ENCODE measurements around the gene RASA3. TPM values are rescaled to one million over a fixed set of nuclear protein-coding genes. Genes with fewer than 3 reads are reported as not detected.

Gene RASA3
- polyA plus RNA-seq, 1 experiment = 31.4 TPM

- TF ChIP-seq, protein P1, sequence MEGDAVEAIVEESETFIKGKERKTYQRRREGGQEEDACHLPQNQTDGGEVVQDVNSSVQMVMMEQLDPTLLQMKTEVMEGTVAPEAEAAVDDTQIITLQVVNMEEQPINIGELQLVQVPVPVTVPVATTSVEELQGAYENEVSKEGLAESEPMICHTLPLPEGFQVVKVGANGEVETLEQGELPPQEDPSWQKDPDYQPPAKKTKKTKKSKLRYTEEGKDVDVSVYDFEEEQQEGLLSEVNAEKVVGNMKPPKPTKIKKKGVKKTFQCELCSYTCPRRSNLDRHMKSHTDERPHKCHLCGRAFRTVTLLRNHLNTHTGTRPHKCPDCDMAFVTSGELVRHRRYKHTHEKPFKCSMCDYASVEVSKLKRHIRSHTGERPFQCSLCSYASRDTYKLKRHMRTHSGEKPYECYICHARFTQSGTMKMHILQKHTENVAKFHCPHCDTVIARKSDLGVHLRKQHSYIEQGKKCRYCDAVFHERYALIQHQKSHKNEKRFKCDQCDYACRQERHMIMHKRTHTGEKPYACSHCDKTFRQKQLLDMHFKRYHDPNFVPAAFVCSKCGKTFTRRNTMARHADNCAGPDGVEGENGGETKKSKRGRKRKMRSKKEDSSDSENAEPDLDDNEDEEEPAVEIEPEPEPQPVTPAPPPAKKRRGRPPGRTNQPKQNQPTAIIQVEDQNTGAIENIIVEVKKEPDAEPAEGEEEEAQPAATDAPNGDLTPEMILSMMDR (IDR thresholded peaks at IDR 0.05; ENCODE audit: insufficient read depth, low read depth, low read length) = no peak
- Histone ChIP-seq H3K4me3 (ENCODE audit: low read depth, low read length) (no peak overlapping the region), H3K36me3 (ENCODE audit: control insufficient read depth, insufficient read depth, low read length) (no peaks in the 10 kb centered on the region), H3K27me3 (ENCODE audit: control insufficient read depth, insufficient read depth, low read length) (no peaks in the 10 kb centered on the region; the same call in 1 of the 2 replicates)
- ChIA-PET POLR2A (no interaction called here), CTCF (interaction anchor here (0.7 kb wide), 1 partner anchor 23 kb away, joined by 3 read pairs; no protein-coding TSS in a partner anchor)
- no peak for DNase-seq (ENCODE audit: low read depth)
Measured at GRCh38 chr13:114141261-114141996, 9.0 kb upstream of the RASA3 start.

GRCh38 chr13:114140906-114141250 is 8.5 kb upstream of the RASA3 start:
- no peak overlapping the region for H3K4me3 ChIP-seq (ENCODE audit: low read depth, low read length)
- DNase-seq (ENCODE audit: low read depth) = no peak
- POLR2A ChIA-PET = no interaction called here
- TF ChIP-seq, protein P1 (IDR thresholded peaks at IDR 0.05; ENCODE audit: insufficient read depth, low read depth, low read length) = no peak
- CTCF ChIA-PET = interaction anchor here (0.7 kb wide), 1 partner anchor 22 kb away, joined by 3 read pairs; no protein-coding TSS in a partner anchor
- H3K36me3 ChIP-seq (ENCODE audit: control insufficient read depth, insufficient read depth, low read length) = no peaks in the 10 kb centered on the region
- H3K27me3 ChIP-seq (ENCODE audit: control insufficient read depth, insufficient read depth, low read length) = no peaks in the 10 kb centered on the region; the same call in 1 of the 2 replicates

- TF ChIP-seq, protein P1 (IDR thresholded peaks at IDR 0.05; ENCODE audit: insufficient read depth, low read depth, low read length) = no peak
- POLR2A ChIA-PET = no interaction called here
- H3K27me3 ChIP-seq (ENCODE audit: control insufficient read depth, insufficient read depth, low read length) = no peaks in the 10 kb centered on the region; the same call in 1 of the 2 replicates
- CTCF ChIA-PET = no interaction called here
- no peak for DNase-seq (ENCODE audit: low read depth)
- H3K4me3 ChIP-seq (ENCODE audit: low read depth, low read length) = no peak overlapping the region
- H3K36me3 ChIP-seq (ENCODE audit: control insufficient read depth, insufficient read depth, low read length) = no peaks in the 10 kb centered on the region
Measured at GRCh38 chr13:114140131-114140905, 7.9 kb upstream of the RASA3 start.

DNA sequence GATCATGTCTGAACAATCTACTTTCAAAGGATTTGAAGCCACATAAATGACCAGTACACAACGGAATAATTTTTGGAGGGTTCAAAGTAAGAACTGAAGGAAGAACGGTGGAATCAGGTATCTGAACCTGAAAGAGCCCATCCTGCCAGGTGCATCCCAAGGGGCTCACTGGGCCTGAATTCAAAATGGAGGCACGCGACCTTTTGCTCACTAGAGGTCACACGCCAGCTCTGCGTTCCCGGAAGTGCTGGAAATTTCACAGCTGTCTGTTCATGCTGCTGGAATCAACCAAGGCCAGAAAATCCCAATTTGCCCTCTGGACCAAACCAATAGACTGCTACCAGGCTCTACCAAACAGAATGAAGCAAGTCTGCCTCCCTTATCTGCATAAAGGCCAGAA is 4.2 kb upstream of the RASA3 start:
- ChIA-PET POLR2A (no interaction called here), CTCF (interaction anchor here (1.1 to 1.3 kb wide), 2 partner anchors 11 to 26 kb away, joined by 3 to 5 read pairs; no protein-coding TSS in a partner anchor)
- no peaks in the 10 kb centered on the region for H3K36me3 ChIP-seq (ENCODE audit: control insufficient read depth, insufficient read depth, low read length)
- no peaks in the 10 kb centered on the region for H3K27me3 ChIP-seq (ENCODE audit: control insufficient read depth, insufficient read depth, low read length)
- TF ChIP-seq, protein P1 (IDR thresholded peaks at IDR 0.05; ENCODE audit: insufficient read depth, low read depth, low read length) = no peak
- no peak overlapping the region for H3K4me3 ChIP-seq (ENCODE audit: low read depth, low read length)
- no peak for DNase-seq (ENCODE audit: low read depth)

DNA sequence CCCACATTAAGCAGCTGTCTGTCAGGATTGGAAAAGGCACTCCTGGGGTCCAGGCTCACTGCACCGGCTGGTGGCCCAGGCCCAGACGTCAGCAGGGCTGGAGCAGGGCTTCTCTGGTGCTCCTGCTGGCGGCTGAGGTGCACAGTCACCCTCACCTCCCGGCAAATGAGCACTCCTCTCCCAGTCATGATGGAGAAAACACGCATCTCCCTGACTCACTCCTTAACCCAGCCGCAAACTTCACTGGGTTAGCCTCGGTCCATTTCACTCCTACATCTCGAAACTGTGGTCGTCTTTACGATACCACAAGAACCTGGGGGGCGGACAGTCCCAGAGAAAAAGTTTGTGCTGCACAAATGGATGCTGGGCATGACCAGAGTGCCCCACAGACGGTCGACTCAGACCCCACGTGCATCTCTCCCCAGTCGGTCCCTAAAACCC is 3.3 kb upstream of the RASA3 start:
- H3K4me3 ChIP-seq (ENCODE audit: low read depth, low read length) = no peak overlapping the region
- H3K27me3 ChIP-seq (ENCODE audit: control insufficient read depth, insufficient read depth, low read length) = no peaks in the 10 kb centered on the region
- TF ChIP-seq, protein P1 (IDR thresholded peaks at IDR 0.05; ENCODE audit: insufficient read depth, low read depth, low read length) = no peak
- DNase-seq (ENCODE audit: low read depth) = no peak
- ChIA-PET CTCF (interaction anchor here (1.3 kb wide), 1 partner anchor 11 kb away, joined by 5 read pairs; no protein-coding TSS in a partner anchor), POLR2A (no interaction called here)
- H3K36me3 ChIP-seq (ENCODE audit: control insufficient read depth, insufficient read depth, low read length) = no peaks in the 10 kb centered on the region

All from BJ (cell line).